Cardiac septum (tissue), 1 donor: Measurements from ENCODE around the gene XBP1. TPM values are rescaled to one million over a fixed set of nuclear protein-coding genes. Genes with fewer than 3 reads are reported as not detected.
"Not testable (repeated sequence)": the region's sequence is repeated elsewhere in the genome, so short reads cannot be mapped to it uniquely, and the experiment has no call there.

Experiments used
- DNase-seq: peaks from one replicate; pipeline ENCODE4 v3.0.0-alpha.2; 2020; ENCODE audit warnings: low spot score
- intact Hi-C: fragments of 100-400 bp; cut with DNase I; formaldehyde crosslinking; loops from one replicate; pipeline ENCODE4 v1.14.0; 2022
- total RNA-seq: library from RNA; stranded (reverse); fragmentation: NEBNext Ultra II Directional; extraction: Animal tissue kit (Norgen Biotek cat#: 25700); gene quantifications from one replicate; pipeline ENCODE4 v1.2.1, GENCODE V29; 2021
- donor health status: DM: no; HTN: no; CAD: no.

Gene XBP1
- total RNA-seq, 1 donor from 2014 or later, result 81.2 TPM

- no peak for DNase-seq
- intact Hi-C loops, result no loop called here
These were observed 31.5 kb downstream of the XBP1 start for GRCh38 chr22:28768701-28769393.

GRCh38 chr22:28766628-28767027 lies 33.7 kb downstream of the XBP1 start:
- no peak for DNase-seq
- intact Hi-C loops, result no loop called here

- intact Hi-C loops, DNase-seq: not testable (repeated sequence)
These were observed 38.4 kb downstream of the XBP1 start for GRCh38 chr22:28762000-28762399.

- no peak for DNase-seq
- intact Hi-C loops, result no loop called here
These were observed 39.0 kb downstream of the XBP1 start for GRCh38 chr22:28761449-28761755.

- DNase-seq, result no peak
- intact Hi-C loops, result no loop called here
These were observed 40.4 kb downstream of the XBP1 start for GRCh38 chr22:28759861-28760560.

GRCh38 chr22:28754512-28754911 lies 45.9 kb downstream of the XBP1 start:
- intact Hi-C loops, DNase-seq: not testable (repeated sequence)

- no peak for DNase-seq
- intact Hi-C loops, result no loop called here
These were observed 49.9 kb downstream of the XBP1 start for GRCh38 chr22:28750471-28750881.

Other genes with a start within 250 kb of the XBP1 start
- gene TTC28, start 120.7 kb downstream of the XBP1 start, total RNA-seq, result 19.1 TPM
- 2.2 TPM for gene CHEK2, start 58.7 kb downstream of the XBP1 start, total RNA-seq
- gene HSCB, start 58.5 kb downstream of the XBP1 start, total RNA-seq, result 10.0 TPM
- gene CCDC117, start 27.9 kb downstream of the XBP1 start, total RNA-seq, result 12.3 TPM
- 4.8 TPM for gene ZNRF3, start 83.0 kb upstream of the XBP1 start, total RNA-seq